Memory B cell (primary cell): ENCODE data around the gene SLC12A5.

Source experiments
- ATAC-seq: fragments of 150-1000 bp; cut with Tn5 transposase; 2 replicates; pipeline ENCODE4 v1.10.0; 2021; ENCODE audit warnings: low read depth, mild to moderate bottlenecking, moderate library complexity
- DNase-seq, 2 donors: peaks; one replicate each; pipeline ENCODE4 v3.0.0; 2022; ENCODE audit warnings: low spot score in 2 of 2
- H3K27ac Mint-ChIP-seq: one replicate; pipeline ENCODE4 v1.8.0; 2022; ENCODE audit warnings: mild to moderate bottlenecking, moderate library complexity, mixed read lengths
- H3K27me3 Mint-ChIP-seq: one replicate; pipeline ENCODE4 v1.8.0; 2022; ENCODE audit warnings: mixed read lengths
- H3K36me3 Mint-ChIP-seq: one replicate; pipeline ENCODE4 v1.8.0; 2022; ENCODE audit warnings: mild to moderate bottlenecking, mixed read lengths
- H3K4me1 Mint-ChIP-seq: one replicate; pipeline ENCODE4 v1.8.0; 2022; ENCODE audit warnings: mixed read lengths
- H3K4me3 Mint-ChIP-seq: one replicate; pipeline ENCODE4 v1.8.0; 2022; ENCODE audit warnings: mild to moderate bottlenecking, moderate library complexity, mixed read lengths
- H3K9me3 Mint-ChIP-seq: one replicate; pipeline ENCODE4 v1.8.0; 2022; ENCODE audit warnings: mixed read lengths

Gene SLC12A5

GRCh38 chr20:46060301-46060881, 31.4 kb downstream of the SLC12A5 start:
- no peak for DNase-seq
- ATAC-seq, result peak; percentile 41
- Mint-ChIP-seq H3K4me3 (peak overlapping the region; percentile 48), H3K9me3 (no peaks in the 10 kb centered on the region), H3K27ac (peak overlapping the region; percentile 21), H3K4me1 (peaks cover 26% of the 10 kb centered on the region), H3K36me3 (peaks cover 50% of the 10 kb centered on the region), H3K27me3 (peaks cover 10% of the 10 kb centered on the region)

- H3K27me3 Mint-ChIP-seq, result peaks cover 10% of the 10 kb centered on the region
- ATAC-seq (no peak), DNase-seq (no peak)
- no peak overlapping the region for H3K4me3 Mint-ChIP-seq
- H3K27ac Mint-ChIP-seq, result no peak overlapping the region
- peaks cover 26% of the 10 kb centered on the region for H3K4me1 Mint-ChIP-seq
- no peaks in the 10 kb centered on the region for H3K9me3 Mint-ChIP-seq
- peaks cover 54% of the 10 kb centered on the region for H3K36me3 Mint-ChIP-seq
Observed at GRCh38 chr20:46060975-46061374, 32.0 kb downstream of the SLC12A5 start.

GRCh38 chr20:46062151-46062550, 33.1 kb downstream of the SLC12A5 start:
- H3K4me3 Mint-ChIP-seq, result no peak overlapping the region
- H3K27me3 Mint-ChIP-seq, result peaks cover 10% of the 10 kb centered on the region
- ATAC-seq, result no peak
- no peak overlapping the region for H3K27ac Mint-ChIP-seq
- DNase-seq, result no peak
- peaks cover 26% of the 10 kb centered on the region for H3K4me1 Mint-ChIP-seq
- H3K36me3 Mint-ChIP-seq, result peaks cover 59% of the 10 kb centered on the region
- no peaks in the 10 kb centered on the region for H3K9me3 Mint-ChIP-seq

GRCh38 chr20:46062621-46063020, 33.6 kb downstream of the SLC12A5 start:
- DNase-seq, result no peak
- H3K9me3 Mint-ChIP-seq, result no peaks in the 10 kb centered on the region
- no peak overlapping the region for H3K4me3 Mint-ChIP-seq
- no peak overlapping the region for H3K27ac Mint-ChIP-seq
- H3K36me3 Mint-ChIP-seq, result peaks cover 59% of the 10 kb centered on the region
- no peak for ATAC-seq
- H3K27me3 Mint-ChIP-seq, result peaks cover 10% of the 10 kb centered on the region
- H3K4me1 Mint-ChIP-seq, result peaks cover 26% of the 10 kb centered on the region

DNA sequence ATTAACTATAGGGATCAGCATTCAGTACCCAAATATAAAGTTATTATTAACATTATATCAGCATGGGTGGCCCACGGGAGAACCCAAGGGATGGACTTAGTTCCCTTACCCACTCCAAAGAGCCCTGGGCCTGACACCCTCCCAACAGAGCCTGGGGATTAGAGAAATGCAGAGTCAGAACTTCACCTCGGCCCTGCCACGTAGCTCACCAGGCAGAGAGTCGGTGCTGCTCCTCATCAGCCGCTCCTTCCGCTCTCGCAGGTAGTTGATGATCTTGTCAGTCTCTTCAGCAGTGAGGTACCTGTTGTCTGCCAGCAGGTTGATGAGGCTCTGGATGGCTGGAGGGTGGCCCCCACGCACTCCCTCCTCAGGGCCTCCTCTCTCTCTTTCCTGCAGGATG, 34.1 kb downstream of the SLC12A5 start:
- DNase-seq (no peak), ATAC-seq (no peak)
- Mint-ChIP-seq H3K9me3 (no peaks in the 10 kb centered on the region), H3K36me3 (peaks cover 60% of the 10 kb centered on the region), H3K4me3 (no peak overlapping the region), H3K27me3 (peaks cover 8% of the 10 kb centered on the region), H3K27ac (no peak overlapping the region), H3K4me1 (peaks cover 24% of the 10 kb centered on the region)

GRCh38 chr20:46063652-46064054, 34.6 kb downstream of the SLC12A5 start:
- Mint-ChIP-seq H3K4me1 (peaks cover 21% of the 10 kb centered on the region), H3K36me3 (peaks cover 64% of the 10 kb centered on the region), H3K27ac (no peak overlapping the region), H3K4me3 (no peak overlapping the region), H3K27me3 (peaks cover 6% of the 10 kb centered on the region), H3K9me3 (no peaks in the 10 kb centered on the region)
- DNase-seq (no peak), ATAC-seq (no peak)

DNA sequence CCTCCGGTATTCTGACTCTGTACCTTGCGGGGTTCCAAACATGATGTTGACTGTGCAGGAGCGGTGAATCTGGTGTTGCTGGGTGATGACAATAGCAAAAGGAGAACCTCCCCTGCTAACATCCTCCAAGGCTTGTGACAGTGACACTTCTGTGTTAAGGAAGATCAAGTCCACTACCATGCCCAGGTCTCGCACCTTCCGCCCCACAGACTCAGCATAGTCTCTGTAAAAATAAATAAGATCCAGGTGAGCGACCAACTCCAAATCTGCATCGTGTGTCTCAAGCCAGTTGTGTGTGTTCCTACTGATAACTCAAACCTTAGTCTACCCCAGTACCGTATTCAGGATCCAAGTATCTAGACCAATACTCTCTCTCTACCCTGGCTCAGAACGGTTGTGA, 36.0 kb downstream of the SLC12A5 start:
- H3K36me3 Mint-ChIP-seq, result peaks cover 70% of the 10 kb centered on the region
- no peak overlapping the region for H3K27ac Mint-ChIP-seq
- no peak for DNase-seq
- ATAC-seq, result no peak
- H3K4me1 Mint-ChIP-seq, result peaks cover 15% of the 10 kb centered on the region
- no peak overlapping the region for H3K4me3 Mint-ChIP-seq
- H3K9me3 Mint-ChIP-seq, result no peaks in the 10 kb centered on the region
- H3K27me3 Mint-ChIP-seq, result peaks cover 6% of the 10 kb centered on the region

GRCh38 chr20:46065691-46066090, 36.7 kb downstream of the SLC12A5 start:
- no peak overlapping the region for H3K27ac Mint-ChIP-seq
- H3K9me3 Mint-ChIP-seq, result no peaks in the 10 kb centered on the region
- DNase-seq, result no peak
- peaks cover 3% of the 10 kb centered on the region for H3K27me3 Mint-ChIP-seq
- no peak for ATAC-seq
- peaks cover 10% of the 10 kb centered on the region for H3K4me1 Mint-ChIP-seq
- H3K36me3 Mint-ChIP-seq, result peaks cover 65% of the 10 kb centered on the region
- H3K4me3 Mint-ChIP-seq, result no peak overlapping the region

DNA sequence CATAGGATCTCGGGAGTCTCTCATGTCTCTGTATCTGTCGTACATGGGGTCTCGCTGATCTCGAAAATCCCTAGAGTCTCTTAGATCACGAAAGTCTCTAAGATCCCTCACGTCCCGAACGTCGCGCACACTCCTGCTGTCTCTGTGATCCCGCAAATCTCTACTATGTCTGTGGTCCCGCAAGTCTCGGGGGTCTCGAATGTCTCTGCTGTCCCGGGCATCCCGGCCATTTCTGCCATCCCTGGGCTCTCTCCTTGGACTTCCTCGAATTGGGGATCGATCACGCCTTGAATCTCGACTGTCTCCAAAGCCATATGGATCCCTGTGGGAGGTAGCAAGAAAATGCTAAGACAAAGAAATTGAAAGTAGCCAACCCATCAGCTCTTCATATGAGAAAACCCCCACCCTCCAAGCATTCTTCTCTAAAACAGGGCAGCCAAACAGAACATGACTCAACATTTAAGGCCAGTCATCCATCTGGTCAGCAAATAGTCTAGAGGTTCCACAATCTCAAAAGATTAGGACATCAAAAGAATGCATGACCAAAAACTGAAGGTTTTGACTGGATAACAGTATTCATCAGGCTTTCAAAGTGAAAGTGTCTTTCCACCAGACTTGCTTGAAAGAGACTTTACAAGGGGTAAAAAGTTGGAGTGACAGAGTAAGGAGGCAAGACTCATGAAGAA, 41.3 kb downstream of the SLC12A5 start:
- no peak overlapping the region for H3K4me3 Mint-ChIP-seq
- H3K27me3 Mint-ChIP-seq, result no peaks in the 10 kb centered on the region
- ATAC-seq (no peak), DNase-seq (no peak)
- peaks cover 32% of the 10 kb centered on the region for H3K36me3 Mint-ChIP-seq
- no peak overlapping the region for H3K27ac Mint-ChIP-seq
- H3K4me1 Mint-ChIP-seq, result peaks cover 3% of the 10 kb centered on the region
- H3K9me3 Mint-ChIP-seq, result no peaks in the 10 kb centered on the region

GRCh38 chr20:46071573-46071972, 42.6 kb downstream of the SLC12A5 start:
- Mint-ChIP-seq H3K9me3 (no peaks in the 10 kb centered on the region), H3K4me3 (no peak overlapping the region), H3K4me1 (peaks cover 3% of the 10 kb centered on the region), H3K27ac (no peak overlapping the region), H3K36me3 (peaks cover 29% of the 10 kb centered on the region), H3K27me3 (no peaks in the 10 kb centered on the region)
- DNase-seq (no peak), ATAC-seq (no peak)

DNA sequence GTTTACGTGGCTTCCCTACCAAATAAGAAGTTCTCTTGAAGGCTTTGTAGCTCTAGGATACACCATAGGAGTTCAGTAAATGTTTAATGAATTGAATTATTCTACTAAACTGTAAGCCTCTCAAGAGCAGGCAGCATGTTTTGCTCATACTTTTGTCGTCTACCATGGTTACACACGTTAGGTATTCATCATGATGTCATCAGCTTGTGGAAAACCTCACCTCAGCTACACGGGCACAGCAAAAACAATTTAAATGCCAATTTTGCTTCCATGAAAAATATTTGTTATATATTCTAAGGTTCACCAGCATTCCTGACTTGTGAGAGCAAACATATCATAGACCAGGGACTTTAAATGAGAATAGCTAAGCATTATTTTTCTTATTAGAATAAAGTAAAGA, 44.0 kb downstream of the SLC12A5 start:
- no peak overlapping the region for H3K4me3 Mint-ChIP-seq
- no peaks in the 10 kb centered on the region for H3K9me3 Mint-ChIP-seq
- ATAC-seq (no peak), DNase-seq (no peak)
- peaks cover 3% of the 10 kb centered on the region for H3K4me1 Mint-ChIP-seq
- H3K27me3 Mint-ChIP-seq, result no peaks in the 10 kb centered on the region
- peaks cover 30% of the 10 kb centered on the region for H3K36me3 Mint-ChIP-seq
- no peak overlapping the region for H3K27ac Mint-ChIP-seq

DNA sequence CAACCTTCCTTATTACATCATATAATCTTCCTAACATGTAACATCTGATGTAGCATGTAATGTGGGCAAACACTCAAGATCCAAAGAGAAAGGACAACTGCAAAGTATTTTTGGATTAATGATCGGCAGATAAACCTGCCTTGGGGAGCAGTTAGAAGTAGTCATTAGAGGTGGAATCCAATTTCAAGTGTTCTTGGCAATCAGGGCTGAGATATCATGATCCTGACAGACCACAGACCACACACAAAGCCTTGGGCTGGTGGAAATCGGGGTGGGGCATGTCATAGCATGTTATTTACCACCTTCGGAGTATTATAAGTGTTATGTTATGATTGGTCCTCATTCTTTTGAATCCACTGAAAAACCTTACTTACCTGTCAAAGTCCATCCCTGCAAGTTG, 44.4 kb downstream of the SLC12A5 start:
- no peak overlapping the region for H3K27ac Mint-ChIP-seq
- ATAC-seq (no peak), DNase-seq (no peak)
- no peaks in the 10 kb centered on the region for H3K27me3 Mint-ChIP-seq
- no peaks in the 10 kb centered on the region for H3K9me3 Mint-ChIP-seq
- no peak overlapping the region for H3K4me3 Mint-ChIP-seq
- H3K4me1 Mint-ChIP-seq, result peaks cover 3% of the 10 kb centered on the region
- peaks cover 28% of the 10 kb centered on the region for H3K36me3 Mint-ChIP-seq

- Mint-ChIP-seq H3K4me3 (no peak overlapping the region), H3K27me3 (no peaks in the 10 kb centered on the region), H3K36me3 (peaks cover 27% of the 10 kb centered on the region), H3K27ac (no peak overlapping the region), H3K4me1 (peaks cover 3% of the 10 kb centered on the region), H3K9me3 (no peaks in the 10 kb centered on the region)
- DNase-seq (no peak), ATAC-seq (no peak)
Observed at GRCh38 chr20:46074006-46074405, 45.0 kb downstream of the SLC12A5 start.

- H3K27me3 Mint-ChIP-seq, result no peaks in the 10 kb centered on the region
- DNase-seq (no peak), ATAC-seq (no peak)
- H3K9me3 Mint-ChIP-seq, result no peaks in the 10 kb centered on the region
- no peak overlapping the region for H3K4me3 Mint-ChIP-seq
- H3K4me1 Mint-ChIP-seq, result peaks cover 7% of the 10 kb centered on the region
- H3K36me3 Mint-ChIP-seq, result peaks cover 20% of the 10 kb centered on the region
- H3K27ac Mint-ChIP-seq, result no peak overlapping the region
Observed at GRCh38 chr20:46076806-46077205, 47.8 kb downstream of the SLC12A5 start.
